Measurements from ENCODE around the gene NAB1.

DNA sequence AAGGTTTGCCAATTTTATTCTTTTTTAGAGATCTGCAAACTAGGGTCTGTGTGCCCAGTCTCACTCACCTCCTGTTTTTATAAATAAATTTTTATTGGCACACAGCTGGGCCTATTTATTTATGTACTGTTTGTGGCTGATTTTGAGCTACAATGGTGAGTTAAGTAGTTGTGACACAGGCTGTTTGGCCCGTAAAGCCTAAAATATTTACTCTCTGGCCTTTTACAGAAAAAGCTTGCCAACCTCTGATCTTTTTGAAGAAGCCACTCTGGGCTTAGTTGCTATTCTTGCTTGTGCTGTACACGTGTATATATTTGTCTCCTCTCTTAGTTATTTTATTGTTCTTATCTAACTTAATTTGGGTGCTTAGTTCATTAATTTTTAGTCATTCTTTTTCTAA lies 14.5 kb downstream of the NAB1 start:
- TF ChIP-seq EZH2 (IDR thresholded peaks at IDR 0.05) (no peak), POLR2AphosphoS5 (IDR thresholded peaks at IDR 0.05; ENCODE audit: borderline replicate concordance, low read depth, low read length) (no peak)
